A549 (cell line): ENCODE measurements around the gene ANKRD40. TPM values are rescaled to one million over a fixed set of nuclear protein-coding genes. Genes with fewer than 3 reads are reported as not detected.

Source experiments
- ATAC-seq, 2 experiments: fragments of 200-7000 bp in 1 of 2; fragments of >200 bp in 1 of 2; cut with Nextera tagmentation in 1 of 2; cut with Tn5 transposase in 1 of 2; 3 replicates each; pipeline versions ENCODE4 v1.8.0 to v1.9.1; 2018 to 2020; ENCODE audit warnings: mild to moderate bottlenecking in 1 of 2, moderate library complexity in 1 of 2
- CTCF ChIA-PET: fragments of 300-600 bp; sonication (Branson Sonifier 250); formaldehyde crosslinking; extraction: SDS; loops from one replicate; lab custom pipeline; 2021; ENCODE audit warnings: antibody characterized with exemption, inconsistent platforms; lab: Yijun Ruan, JAX
- POLR2A ChIA-PET: fragments of 350-600 bp; formaldehyde crosslinking; extraction: SDS; loops from one replicate; lab custom pipeline; 2021; ENCODE audit warnings: antibody characterized with exemption, inconsistent platforms; lab: Yijun Ruan, JAX
- DNase-seq, 2 experiments: peaks; one replicate each; pipeline versions ENCODE4 v3.0.0 to v3.0.0-alpha.2; 2011 to 2016; ENCODE audit warnings: low read depth in 1 of 2, low spot score in 1 of 2
- FAIRE-seq: peaks from 2 replicates; lab custom pipeline; 2011; peaks lifted over from hg19 to GRCh38; lab: Jason Lieb, UNC
- H3K27ac ChIP-seq, 2 experiments: fragments of >200 bp; sonication (Bioruptor Twin); formaldehyde crosslinking; 3 replicates each; pipeline ENCODE4 v1.5.1; 2016 to 2017
- H3K4me1 ChIP-seq: fragments of >200 bp; sonication (Bioruptor Twin); formaldehyde crosslinking; 3 replicates; pipeline ENCODE4 v1.6.1; 2016
- H3K4me2 ChIP-seq: fragments of >200 bp; sonication (Bioruptor Twin); formaldehyde crosslinking; 3 replicates; pipeline ENCODE4 v1.6.1; 2016
- H3K4me3 ChIP-seq: fragments of >200 bp; sonication (Bioruptor Twin); formaldehyde crosslinking; 3 replicates; pipeline ENCODE4 v1.5.1; 2016
- H3K9me3 ChIP-seq: fragments of >200 bp; sonication (Bioruptor Twin); formaldehyde crosslinking; 3 replicates; pipeline ENCODE4 v1.6.1; 2016
- ATOH8 ChIP-seq: fragments of 250-450 bp; sonication (Bioruptor Pico); IDR thresholded peaks from 2 replicates; pipeline ENCODE4 v1.5.0; 2020; ENCODE audit warnings: low read depth, mild to moderate bottlenecking, moderate library complexity
- CBX2 ChIP-seq: fragments of 200-600 bp; sonication (generic); IDR thresholded peaks from 2 replicates; pipeline ENCODE4 v1.6.1; 2016; ENCODE audit warnings: low read depth, mild to moderate bottlenecking, borderline replicate concordance
- CEBPB ChIP-seq, 2 experiments: fragments of >200 bp in 1 of 2; sonication (Bioruptor Twin) in 1 of 2; formaldehyde crosslinking in 1 of 2; IDR thresholded peaks; 2 replicates each; pipeline ENCODE4 v1.6.1; 2012 to 2016
- CHD2 ChIP-seq: fragments of 150-350 bp; IDR thresholded peaks from 2 replicates; pipeline ENCODE4 v1.6.1; 2014; ENCODE audit warnings: low read length; ENCODE audit not compliant: partially characterized antibody
- EHMT2 ChIP-seq: fragments of 200-600 bp; sonication (generic); IDR thresholded peaks from 2 replicates; pipeline ENCODE4 v1.6.1; 2016; ENCODE audit warnings: antibody characterized with exemption, low read depth, mild to moderate bottlenecking, moderate library complexity
- ELK1 ChIP-seq: fragments of 150-350 bp; IDR thresholded peaks from 2 replicates; pipeline ENCODE4 v1.6.1; 2014; ENCODE audit warnings: low read depth, mild to moderate bottlenecking, low read length
- EP300 ChIP-seq, 2 experiments: fragments of >200 bp; sonication (Bioruptor Twin); formaldehyde crosslinking; IDR thresholded peaks; 2 replicates in 1 of 2; 3 replicates in 1 of 2; pipeline ENCODE4 v1.6.1; 2016 to 2017
- ESRRA ChIP-seq: fragments of 150-350 bp; IDR thresholded peaks from 2 replicates; pipeline ENCODE4 v1.6.1; 2014; ENCODE audit warnings: mild to moderate bottlenecking, low read length, borderline replicate concordance
- FOSB ChIP-seq: fragments of 250-450 bp; sonication (Bioruptor Pico); IDR thresholded peaks from 2 replicates; pipeline ENCODE4 v1.5.0; 2020; ENCODE audit warnings: mild to moderate bottlenecking, moderate library complexity
- FOSL2 ChIP-seq, 2 experiments: fragments of 450-650 bp in 1 of 2; fragments of >200 bp in 1 of 2; sonication (Bioruptor Twin) in 1 of 2; formaldehyde crosslinking; IDR thresholded peaks; 2 replicates each; pipeline versions ENCODE4 v1.5.0 to v1.6.1; 2016 to 2020; ENCODE audit warnings: mild to moderate bottlenecking in 1 of 2, moderate library complexity in 1 of 2
- GATA3 ChIP-seq: IDR thresholded peaks from 2 replicates; pipeline ENCODE4 v1.6.1; 2012; ENCODE audit warnings: borderline replicate concordance
- HDAC2 ChIP-seq: fragments of 200-600 bp; sonication (generic); IDR thresholded peaks from 2 replicates; pipeline ENCODE4 v1.6.1; 2016
- HEYL ChIP-seq: fragments of 250-450 bp; sonication (Bioruptor Pico); IDR thresholded peaks from 2 replicates; pipeline ENCODE4 v1.8.0; 2021; ENCODE audit warnings: mild to moderate bottlenecking, moderate library complexity
- HOXA7 ChIP-seq: fragments of 250-450 bp; sonication (Bioruptor Pico); IDR thresholded peaks from 2 replicates; pipeline ENCODE4 v1.5.0; 2020; ENCODE audit warnings: mild to moderate bottlenecking, moderate library complexity
- HOXB13 ChIP-seq: fragments of 250-450 bp; sonication (Bioruptor Pico); IDR thresholded peaks from 2 replicates; pipeline ENCODE4 v1.5.0; 2020; ENCODE audit warnings: low read depth, mild to moderate bottlenecking, moderate library complexity
- HOXB5 ChIP-seq: fragments of 250-450 bp; sonication (Bioruptor Pico); IDR thresholded peaks from 2 replicates; pipeline ENCODE4 v1.5.0; 2020; ENCODE audit warnings: mild to moderate bottlenecking, moderate library complexity
- JUN ChIP-seq, 2 experiments: fragments of >200 bp; sonication (Bioruptor Twin); formaldehyde crosslinking; IDR thresholded peaks; 2 replicates in 1 of 2; 3 replicates in 1 of 2; pipeline ENCODE4 v1.6.1; 2016 to 2017
- KDM1A ChIP-seq: fragments of 200-600 bp; sonication (generic); IDR thresholded peaks from 2 replicates; pipeline ENCODE4 v1.6.1; 2016; ENCODE audit warnings: low read depth, mild to moderate bottlenecking
- MAZ ChIP-seq: fragments of 150-350 bp; IDR thresholded peaks from 2 replicates; pipeline ENCODE4 v1.6.1; 2014; ENCODE audit warnings: antibody characterized with exemption, low read depth, low read length, borderline replicate concordance
- MYC ChIP-seq: IDR thresholded peaks from 2 replicates; pipeline ENCODE4 v1.6.1; 2012; ENCODE audit warnings: mild to moderate bottlenecking, inconsistent platforms, low read length, improper control_type of control experiment, borderline replicate concordance
- NPAS2 ChIP-seq: fragments of 250-450 bp; sonication (Bioruptor Pico); IDR thresholded peaks from 2 replicates; pipeline ENCODE4 v1.8.0; 2022; ENCODE audit warnings: mild to moderate bottlenecking, moderate library complexity, borderline replicate concordance
- NR3C1 ChIP-seq: fragments of >200 bp; sonication (Bioruptor Twin); formaldehyde crosslinking; IDR thresholded peaks from 3 replicates; pipeline ENCODE4 v1.6.1; 2017
- POLR2A ChIP-seq: IDR thresholded peaks from 2 replicates; pipeline ENCODE4 v1.6.1; 2012; ENCODE audit warnings: mild to moderate bottlenecking, low read length
- POLR2AphosphoS2 ChIP-seq: conservative IDR thresholded peaks from 2 replicates; pipeline ENCODE4 v1.6.1; 2012; ENCODE audit warnings: low read length, improper control_type of control experiment, inconsistent platforms
- SREBF2 ChIP-seq: fragments of 450-650 bp; IDR thresholded peaks from 2 replicates; pipeline ENCODE4 v1.6.1; 2014; ENCODE audit warnings: mild to moderate bottlenecking, moderate library complexity
- TP53 ChIP-seq: fragments of 250-450 bp; sonication (Bioruptor Pico); IDR thresholded peaks from 2 replicates; pipeline ENCODE4 v1.5.0; 2021; ENCODE audit warnings: mild to moderate bottlenecking, moderate library complexity
- ZFP36 ChIP-seq: fragments of 450-650 bp; IDR thresholded peaks from 2 replicates; pipeline ENCODE4 v1.6.1; 2014; ENCODE audit warnings: borderline replicate concordance; ENCODE audit not compliant: partially characterized antibody
- WGBS: methylation state at CpG from one replicate; pipeline ENCODE4 v1.1.6; 2017; ENCODE audit errors: missing lambda C conversion rate; 5-methylcytosine and 5-hydroxymethylcytosine counted together
- polyA plus RNA-seq, 4 experiments: library from polyadenylated mRNA; depleted of rRNA in 3 of 4; stranded (reverse); fragments of >200 nt; fragmentation: RNase III in 1 of 4; extraction: RNeasy Plus Mini Kit Qiagen cat#74134 plus additional on column Dnase treatment in 1 of 4; gene quantifications; 2 replicates in 3 of 4; 3 replicates in 1 of 4; pipeline ENCODE4 v1.2.3, GENCODE V29; 2011 to 2017
- TF ChIP-seq, protein P1 (sequence below): IDR thresholded peaks from 2 replicates; pipeline ENCODE4 v1.6.1; 2012; ENCODE audit warnings: low read depth, borderline replicate concordance
- TF ChIP-seq, protein P2 (sequence below): fragments of 450-650 bp; IDR thresholded peaks from 2 replicates; pipeline ENCODE4 v1.6.1; 2014; ENCODE audit warnings: antibody characterized with exemption
- TF ChIP-seq, protein P3 (sequence below): fragments of 250-450 bp; sonication (Bioruptor Pico); IDR thresholded peaks from 2 replicates; pipeline ENCODE4 v1.5.0; 2021; ENCODE audit warnings: mild to moderate bottlenecking, moderate library complexity, borderline replicate concordance

Gene ANKRD40
- polyA plus RNA-seq, 2 of the 4 experiments (the other 2 are of a cell fraction), result 50.1 to 84.3 TPM

DNA sequence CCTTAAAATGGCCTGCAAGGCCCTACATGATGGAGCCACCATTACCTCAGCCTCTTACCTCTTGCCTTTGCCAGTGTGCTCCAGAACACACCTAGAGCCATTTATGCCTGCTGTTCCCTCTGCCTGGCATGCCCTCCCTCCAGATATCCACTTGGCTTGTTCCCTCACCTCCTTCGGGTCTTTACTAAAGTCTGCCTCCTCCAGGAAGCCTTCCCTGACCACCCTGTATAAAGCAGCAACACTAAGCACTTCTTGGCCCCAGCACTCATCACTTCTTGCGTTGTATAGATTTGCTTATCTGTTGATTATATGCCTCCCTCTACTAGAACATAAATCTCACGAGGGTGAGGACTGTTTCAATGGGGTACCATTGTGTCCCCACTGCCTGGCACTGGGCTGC, 25.3 kb downstream of the ANKRD40 start (continued):
- no peak for TF ChIP-seq NR3C1

- no peaks in the 10 kb centered on the region for H3K9me3 ChIP-seq
- DNase-seq, result peak; percentile 86 to 91
- no peak overlapping the region for H3K4me3 ChIP-seq
- FAIRE-seq, result peak; percentile 54
- H3K4me1 ChIP-seq, result peaks cover 99% of the 10 kb centered on the region
- ChIA-PET POLR2A (interaction anchor here (0.7 to 0.8 kb wide), 2 partner anchors 12 to 20 kb away, joined by 3 to 4 read pairs; no protein-coding TSS in a partner anchor), CTCF (interaction anchor here (0.8 to 52.6 kb wide), 12 partner anchors 8 to 171 kb away, joined by 3 to 2097 read pairs (median 4); partner anchors contain the start of genes ABCC3 and SPATA20)
- WGBS, result 60% methylated on average over 27 of the region's 27 CpGs
- peak overlapping the region; percentile 97 to 98 for H3K27ac ChIP-seq
- peak; percentile 53 to 75 for ATAC-seq
- peak overlapping the region; percentile 22; the same call in 2 of the 3 replicates for H3K4me2 ChIP-seq
- TF ChIP-seq, protein P1, sequence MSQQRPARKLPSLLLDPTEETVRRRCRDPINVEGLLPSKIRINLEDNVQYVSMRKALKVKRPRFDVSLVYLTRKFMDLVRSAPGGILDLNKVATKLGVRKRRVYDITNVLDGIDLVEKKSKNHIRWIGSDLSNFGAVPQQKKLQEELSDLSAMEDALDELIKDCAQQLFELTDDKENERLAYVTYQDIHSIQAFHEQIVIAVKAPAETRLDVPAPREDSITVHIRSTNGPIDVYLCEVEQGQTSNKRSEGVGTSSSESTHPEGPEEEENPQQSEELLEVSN, result no peak
- TF ChIP-seq EP300 (IDR thresholded peaks at IDR 0.05), result no peak
- no peak for TF ChIP-seq KDM1A
- TF ChIP-seq EHMT2, result no peak
- TF ChIP-seq, protein P2, sequence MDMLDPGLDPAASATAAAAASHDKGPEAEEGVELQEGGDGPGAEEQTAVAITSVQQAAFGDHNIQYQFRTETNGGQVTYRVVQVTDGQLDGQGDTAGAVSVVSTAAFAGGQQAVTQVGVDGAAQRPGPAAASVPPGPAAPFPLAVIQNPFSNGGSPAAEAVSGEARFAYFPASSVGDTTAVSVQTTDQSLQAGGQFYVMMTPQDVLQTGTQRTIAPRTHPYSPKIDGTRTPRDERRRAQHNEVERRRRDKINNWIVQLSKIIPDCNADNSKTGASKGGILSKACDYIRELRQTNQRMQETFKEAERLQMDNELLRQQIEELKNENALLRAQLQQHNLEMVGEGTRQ, result no peak
- TF ChIP-seq ZFP36, result no peak
- no peak for TF ChIP-seq HOXB5 (CRISPR knock-in tag)
- no peak for TF ChIP-seq HOXB13
- 0 out of 2 replicates have a peak, but pooled peaks have one; percentile 68 for TF ChIP-seq POLR2AphosphoS2
- TF ChIP-seq JUN (IDR thresholded peaks at IDR 0.05), result peak in 1 of 2 experiments; percentile 19; a peak in 1 of 5 replicates
- TF ChIP-seq ATOH8, result no peak
- TF ChIP-seq GATA3, result no peak
- peak; percentile 15 for TF ChIP-seq CHD2
- TF ChIP-seq, protein P3, sequence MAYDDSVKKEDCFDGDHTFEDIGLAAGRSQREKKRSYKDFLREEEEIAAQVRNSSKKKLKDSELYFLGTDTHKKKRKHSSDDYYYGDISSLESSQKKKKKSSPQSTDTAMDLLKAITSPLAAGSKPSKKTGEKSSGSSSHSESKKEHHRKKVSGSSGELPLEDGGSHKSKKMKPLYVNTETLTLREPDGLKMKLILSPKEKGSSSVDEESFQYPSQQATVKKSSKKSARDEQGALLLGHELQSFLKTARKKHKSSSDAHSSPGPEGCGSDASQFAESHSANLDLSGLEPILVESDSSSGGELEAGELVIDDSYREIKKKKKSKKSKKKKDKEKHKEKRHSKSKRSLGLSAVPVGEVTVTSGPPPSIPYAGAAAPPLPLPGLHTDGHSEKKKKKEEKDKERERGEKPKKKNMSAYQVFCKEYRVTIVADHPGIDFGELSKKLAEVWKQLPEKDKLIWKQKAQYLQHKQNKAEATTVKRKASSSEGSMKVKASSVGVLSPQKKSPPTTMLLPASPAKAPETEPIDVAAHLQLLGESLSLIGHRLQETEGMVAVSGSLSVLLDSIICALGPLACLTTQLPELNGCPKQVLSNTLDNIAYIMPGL (CRISPR knock-in tag), result no peak
- peak; percentile 41; the same call in 1 of the 2 replicates for TF ChIP-seq FOSB (CRISPR knock-in tag)
- TF ChIP-seq HEYL (CRISPR knock-in tag), result no peak
- no peak for TF ChIP-seq TP53
- 0 out of 2 replicates have a peak, but pooled peaks have one; percentile 63 for TF ChIP-seq MYC
- TF ChIP-seq HDAC2, result no peak
- no peak for TF ChIP-seq POLR2A
- TF ChIP-seq ELK1, result no peak
- TF ChIP-seq SREBF2, result no peak
- TF ChIP-seq HOXA7 (CRISPR knock-in tag), result peak; percentile 56; the same call in 1 of the 2 replicates
- no peak for TF ChIP-seq CBX2
- no peak for TF ChIP-seq NPAS2 (CRISPR knock-in tag)
- no peak for TF ChIP-seq MAZ
- no peak for TF ChIP-seq CEBPB (IDR thresholded peaks at IDR 0.05)
- no peak for TF ChIP-seq ESRRA
- no peak for TF ChIP-seq FOSL2 (IDR thresholded peaks at IDR 0.05)
- TF ChIP-seq FOSL2 (CRISPR knock-in tag; IDR thresholded peaks at IDR 0.05), result no peak
These were observed 26.2 kb downstream of the ANKRD40 start for GRCh38 chr17:50681263-50682200.
